K562 (cell line): Measurements from ENCODE around the gene AGAP1. TPM values are rescaled to one million over a fixed set of nuclear protein-coding genes. Genes with fewer than 3 reads are reported as not detected.

Source experiments
- ATAC-seq: fragments of 200-7000 bp; cut with Tn5 transposase; 3 replicates; pipeline ENCODE4 v1.9.1; 2020; ENCODE audit warnings: moderate library complexity
- BruUV-seq: library from RNA; stranded (reverse); fragments of 400-500 nt; replicated peaks from 2 replicates; lab custom pipeline; 2021; lab: Mats Ljungman, UMichigan
- CTCF ChIA-PET: fragments of 300-600 bp; formaldehyde crosslinking; extraction: SDS; loops from one replicate; lab custom pipeline; 2021; ENCODE audit warnings: low intra/inter-chr PET ratio; lab: Yijun Ruan, JAX
- POLR2A ChIA-PET: fragments of 300-600, 350-650 bp; sonication (Branson Sonifier 250); formaldehyde crosslinking; extraction: SDS; loops from one replicate; lab custom pipeline; 2021; ENCODE audit warnings: antibody characterized with exemption, inconsistent platforms; lab: Yijun Ruan, JAX
- DNase-seq, 4 experiments: peaks; one replicate each; pipeline versions ENCODE4 v3.0.0 to v3.0.0-alpha.2; 2011 to 2018; ENCODE audit warnings: low spot score in 3 of 4, mixed read lengths in 3 of 4; ENCODE audit errors: extremely low read depth in 1 of 4
- FAIRE-seq: peaks from 2 replicates; lab custom pipeline; 2011; peaks lifted over from hg19 to GRCh38; lab: Jason Lieb, UNC
- H2AFZ ChIP-seq: 2 replicates; pipeline ENCODE4 v1.6.0; 2011; ENCODE audit warnings: low read depth, low read length, control low read depth, inconsistent platforms
- H3K27ac ChIP-seq: fragments of 200-600 bp; 3 replicates; pipeline ENCODE4 v1.8.0; 2011; ENCODE audit warnings: low read depth, mild to moderate bottlenecking, control low read depth, inconsistent platforms, low read length, moderate library complexity, mixed read lengths; ENCODE audit errors: extremely low read depth
- H3K27me3 ChIP-seq, 2 experiments: fragments of 300-600 bp in 1 of 2; 2 replicates in 1 of 2; 3 replicates in 1 of 2; pipeline versions ENCODE4 v1.6.0 to v1.8.0; 2011; ENCODE audit warnings: inconsistent platforms in 2 of 2, low read length in 2 of 2, mild to moderate bottlenecking in 1 of 2, mixed read lengths in 1 of 2, moderate library complexity in 1 of 2; ENCODE audit not compliant: control insufficient read depth in 2 of 2, insufficient read depth in 2 of 2
- H3K36me3 ChIP-seq: fragments of 300-600 bp; 3 replicates; pipeline ENCODE4 v1.8.0; 2011; ENCODE audit warnings: mild to moderate bottlenecking, low read length, inconsistent platforms; ENCODE audit not compliant: control insufficient read depth, insufficient read depth
- H3K4me1 ChIP-seq, 2 experiments: fragments of 200-600 bp in 1 of 2; replicated peaks in 1 of 2; 2 replicates in 1 of 2; 3 replicates in 1 of 2; pipeline versions ENCODE4 v1.5.1 to v1.8.0; 2011; ENCODE audit warnings: inconsistent platforms in 2 of 2, low read length in 2 of 2, mild to moderate bottlenecking in 1 of 2, mixed read lengths in 1 of 2, moderate library complexity in 1 of 2; ENCODE audit not compliant: control insufficient read depth in 2 of 2, insufficient read depth in 2 of 2
- H3K4me2 ChIP-seq: 2 replicates; pipeline ENCODE4 v1.6.1; 2011; ENCODE audit warnings: low read length, control low read depth, inconsistent platforms, mixed read lengths; ENCODE audit not compliant: insufficient read depth
- H3K4me3 ChIP-seq: fragments of 200-600 bp; sonication (generic), shearing (Covaris generic); 2 replicates; pipeline ENCODE4 v1.5.1; 2016; ENCODE audit warnings: control low read depth, inconsistent platforms
- H3K79me2 ChIP-seq: fragments of 200-600 bp; 3 replicates; pipeline ENCODE4 v1.8.0; 2011; ENCODE audit warnings: low read length, inconsistent platforms; ENCODE audit not compliant: control insufficient read depth, insufficient read depth
- H3K9ac ChIP-seq, 2 experiments: 2 replicates each; pipeline versions ENCODE4 v1.6.0 to v1.6.1; 2011; ENCODE audit warnings: low read depth in 2 of 2, low read length in 2 of 2, control low read depth in 1 of 2, inconsistent platforms in 1 of 2, mild to moderate bottlenecking in 1 of 2, mixed read lengths in 1 of 2; ENCODE audit not compliant: insufficient read depth in 1 of 2
- H3K9me1 ChIP-seq: one replicate; pipeline ENCODE4 v1.6.0; 2011; ENCODE audit warnings: inconsistent platforms, mild to moderate bottlenecking, low read length, moderate library complexity; ENCODE audit not compliant: control insufficient read depth, insufficient read depth
- H3K9me3 ChIP-seq: replicated peaks from 2 replicates; pipeline ENCODE4 v1.5.1; 2011; ENCODE audit warnings: low read depth, low read length, inconsistent platforms; ENCODE audit not compliant: control insufficient read depth, insufficient read depth
- H4K20me1 ChIP-seq: replicated peaks from 2 replicates; pipeline ENCODE4 v1.6.1; 2011; ENCODE audit warnings: low read length, inconsistent platforms, mixed read lengths; ENCODE audit not compliant: control insufficient read depth, insufficient read depth
- TCF7L2 ChIP-seq: fragments of 150-350 bp; IDR thresholded peaks from 2 replicates; pipeline ENCODE4 v1.6.1; 2016; ENCODE audit warnings: low read depth, mild to moderate bottlenecking, low read length, moderate library complexity
- WGBS: fragments of 100-300 bp; shearing (Covaris generic); methylation state at CpG from one replicate; pipeline ENCODE4 v1.1.6; 2016; ENCODE audit warnings: low coverage, mixed read lengths; ENCODE audit not compliant: insufficient coverage; ENCODE audit errors: missing lambda C conversion rate; 5-methylcytosine and 5-hydroxymethylcytosine counted together
- in situ Hi-C: fragments of 300-500 bp; cut with MboI; formaldehyde crosslinking; loops from 4 replicates; pipeline ENCODE4 v1.15.0; 2018; ENCODE audit warnings: inconsistent platforms, mixed read lengths
- intact Hi-C: fragments of 100-400 bp; cut with micrococcal nuclease; formaldehyde crosslinking; loops from 2 replicates; pipeline ENCODE4 v1.14.2; 2022
- polyA plus RNA-seq, 8 experiments: library from polyadenylated mRNA; depleted of rRNA in 4 of 8; stranded (reverse) in 5 of 8; unstranded in 3 of 8; fragments of >200 nt; fragmentation: Nextera tagmentation in 2 of 8; fragmentation: Illumina TruSeq in 1 of 8; extraction: Ambion mirVana in 2 of 8; extraction: Trizol in 1 of 8; gene quantifications; 2 replicates each; pipeline versions ENCODE4 v1.2.1 to v1.2.3, GENCODE V29; 2011 to 2014; ENCODE audit warnings: inconsistent platforms in 1 of 8, missing spikeins in 1 of 8
- total RNA-seq, 7 experiments: library from RNA; depleted of rRNA in 6 of 7; stranded (reverse); fragments of >200 nt in 6 of 7; fragmentation: Illumina TruSeq in 2 of 7; extraction: Trizol in 2 of 7; gene quantifications; 2 replicates each; pipeline versions ENCODE4 v1.2.1 to v1.2.3, GENCODE V29; 2011 to 2021; ENCODE audit warnings: low replicate concordance in 1 of 7
- TF ChIP-seq, protein P1 (sequence below): fragments of 250-450 bp; sonication (Bioruptor Pico); IDR thresholded peaks from 2 replicates; pipeline ENCODE4 v1.9.0; 2021; ENCODE audit warnings: mild to moderate bottlenecking, inconsistent platforms
- TF ChIP-seq, protein P2 (sequence below): fragments of 250-450 bp; sonication (Bioruptor Pico); IDR thresholded peaks from 2 replicates; pipeline ENCODE4 v1.4.0; 2020
- TF ChIP-seq, protein P3 (sequence below): fragments of 450-650 bp; formaldehyde crosslinking; conservative IDR thresholded peaks from 2 replicates; pipeline ENCODE4 v1.4.0; 2022; ENCODE audit warnings: mild to moderate bottlenecking, missing genetic modification characterization

The AGAP1 gene
- total and polyA plus RNA-seq, 9 of the 15 experiments (the other 6 are each of a cell fraction or from before 2014, with no cell fraction given): 1.3 to 24.0 (median 10.6) TPM

DNA sequence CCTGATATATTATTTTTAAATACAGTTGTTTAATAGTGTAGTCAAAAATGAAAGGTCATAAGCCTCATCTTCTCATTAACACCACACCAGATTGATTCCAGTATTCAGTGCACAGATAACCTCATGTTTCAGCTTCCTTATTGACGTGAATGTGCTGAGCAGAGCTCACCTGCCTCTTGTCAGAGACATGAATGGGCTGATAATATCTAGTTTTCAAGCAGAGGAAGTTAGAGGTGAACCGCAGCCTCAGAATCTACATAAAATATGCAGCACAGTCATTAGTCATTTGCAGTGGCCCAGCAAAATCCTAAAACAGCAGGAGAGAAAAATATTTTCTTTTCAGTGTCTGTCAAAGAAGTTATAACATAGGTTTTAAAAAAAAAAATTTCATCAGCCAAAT lies 458.1 kb downstream of the AGAP1 start:
- intact Hi-C loops (no loop called here), in situ Hi-C loops (no loop called here)
- ChIA-PET CTCF (no interaction called here), POLR2A (no interaction called here)
- Histone ChIP-seq H3K27me3 (no peaks in the 10 kb centered on the region), H4K20me1 (no peaks in the 10 kb centered on the region), H3K27ac (no peak overlapping the region), H2AFZ (no peak overlapping the region), H3K9me1 (no peaks in the 10 kb centered on the region), H3K36me3 (no peaks in the 10 kb centered on the region), H3K9me3 (no peaks in the 10 kb centered on the region), H3K4me3 (no peak overlapping the region), H3K9ac (no peak overlapping the region), H3K4me2 (no peak overlapping the region), H3K4me1 (no peaks in the 10 kb centered on the region), H3K79me2 (no peaks in the 10 kb centered on the region)
- WGBS: 28% methylated on average over 2 of the region's 2 CpGs
- BruUV-seq: no TSS peak
- no peak for DNase-seq
- no peak for FAIRE-seq
- no peak for ATAC-seq
- no peak for TF ChIP-seq TCF7L2
- TF ChIP-seq, protein P1, sequence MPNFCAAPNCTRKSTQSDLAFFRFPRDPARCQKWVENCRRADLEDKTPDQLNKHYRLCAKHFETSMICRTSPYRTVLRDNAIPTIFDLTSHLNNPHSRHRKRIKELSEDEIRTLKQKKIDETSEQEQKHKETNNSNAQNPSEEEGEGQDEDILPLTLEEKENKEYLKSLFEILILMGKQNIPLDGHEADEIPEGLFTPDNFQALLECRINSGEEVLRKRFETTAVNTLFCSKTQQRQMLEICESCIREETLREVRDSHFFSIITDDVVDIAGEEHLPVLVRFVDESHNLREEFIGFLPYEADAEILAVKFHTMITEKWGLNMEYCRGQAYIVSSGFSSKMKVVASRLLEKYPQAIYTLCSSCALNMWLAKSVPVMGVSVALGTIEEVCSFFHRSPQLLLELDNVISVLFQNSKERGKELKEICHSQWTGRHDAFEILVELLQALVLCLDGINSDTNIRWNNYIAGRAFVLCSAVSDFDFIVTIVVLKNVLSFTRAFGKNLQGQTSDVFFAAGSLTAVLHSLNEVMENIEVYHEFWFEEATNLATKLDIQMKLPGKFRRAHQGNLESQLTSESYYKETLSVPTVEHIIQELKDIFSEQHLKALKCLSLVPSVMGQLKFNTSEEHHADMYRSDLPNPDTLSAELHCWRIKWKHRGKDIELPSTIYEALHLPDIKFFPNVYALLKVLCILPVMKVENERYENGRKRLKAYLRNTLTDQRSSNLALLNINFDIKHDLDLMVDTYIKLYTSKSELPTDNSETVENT: no peak
- TF ChIP-seq, protein P2, sequence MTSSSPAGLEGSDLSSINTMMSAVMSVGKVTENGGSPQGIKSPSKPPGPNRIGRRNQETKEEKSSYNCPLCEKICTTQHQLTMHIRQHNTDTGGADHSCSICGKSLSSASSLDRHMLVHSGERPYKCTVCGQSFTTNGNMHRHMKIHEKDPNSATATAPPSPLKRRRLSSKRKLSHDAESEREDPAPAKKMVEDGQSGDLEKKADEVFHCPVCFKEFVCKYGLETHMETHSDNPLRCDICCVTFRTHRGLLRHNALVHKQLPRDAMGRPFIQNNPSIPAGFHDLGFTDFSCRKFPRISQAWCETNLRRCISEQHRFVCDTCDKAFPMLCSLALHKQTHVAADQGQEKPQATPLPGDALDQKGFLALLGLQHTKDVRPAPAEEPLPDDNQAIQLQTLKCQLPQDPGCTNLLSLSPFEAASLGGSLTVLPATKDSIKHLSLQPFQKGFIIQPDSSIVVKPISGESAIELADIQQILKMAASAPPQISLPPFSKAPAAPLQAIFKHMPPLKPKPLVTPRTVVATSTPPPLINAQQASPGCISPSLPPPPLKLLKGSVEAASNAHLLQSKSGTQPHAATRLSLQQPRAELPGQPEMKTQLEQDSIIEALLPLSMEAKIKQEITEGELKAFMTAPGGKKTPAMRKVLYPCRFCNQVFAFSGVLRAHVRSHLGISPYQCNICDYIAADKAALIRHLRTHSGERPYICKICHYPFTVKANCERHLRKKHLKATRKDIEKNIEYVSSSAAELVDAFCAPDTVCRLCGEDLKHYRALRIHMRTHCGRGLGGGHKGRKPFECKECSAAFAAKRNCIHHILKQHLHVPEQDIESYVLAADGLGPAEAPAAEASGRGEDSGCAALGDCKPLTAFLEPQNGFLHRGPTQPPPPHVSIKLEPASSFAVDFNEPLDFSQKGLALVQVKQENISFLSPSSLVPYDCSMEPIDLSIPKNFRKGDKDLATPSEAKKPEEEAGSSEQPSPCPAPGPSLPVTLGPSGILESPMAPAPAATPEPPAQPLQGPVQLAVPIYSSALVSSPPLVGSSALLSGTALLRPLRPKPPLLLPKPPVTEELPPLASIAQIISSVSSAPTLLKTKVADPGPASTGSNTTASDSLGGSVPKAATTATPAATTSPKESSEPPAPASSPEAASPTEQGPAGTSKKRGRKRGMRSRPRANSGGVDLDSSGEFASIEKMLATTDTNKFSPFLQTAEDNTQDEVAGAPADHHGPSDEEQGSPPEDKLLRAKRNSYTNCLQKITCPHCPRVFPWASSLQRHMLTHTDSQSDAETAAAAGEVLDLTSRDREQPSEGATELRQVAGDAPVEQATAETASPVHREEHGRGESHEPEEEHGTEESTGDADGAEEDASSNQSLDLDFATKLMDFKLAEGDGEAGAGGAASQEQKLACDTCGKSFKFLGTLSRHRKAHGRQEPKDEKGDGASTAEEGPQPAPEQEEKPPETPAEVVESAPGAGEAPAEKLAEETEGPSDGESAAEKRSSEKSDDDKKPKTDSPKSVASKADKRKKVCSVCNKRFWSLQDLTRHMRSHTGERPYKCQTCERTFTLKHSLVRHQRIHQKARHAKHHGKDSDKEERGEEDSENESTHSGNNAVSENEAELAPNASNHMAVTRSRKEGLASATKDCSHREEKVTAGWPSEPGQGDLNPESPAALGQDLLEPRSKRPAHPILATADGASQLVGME (CRISPR knock-in tag): no peak
- TF ChIP-seq, protein P3, sequence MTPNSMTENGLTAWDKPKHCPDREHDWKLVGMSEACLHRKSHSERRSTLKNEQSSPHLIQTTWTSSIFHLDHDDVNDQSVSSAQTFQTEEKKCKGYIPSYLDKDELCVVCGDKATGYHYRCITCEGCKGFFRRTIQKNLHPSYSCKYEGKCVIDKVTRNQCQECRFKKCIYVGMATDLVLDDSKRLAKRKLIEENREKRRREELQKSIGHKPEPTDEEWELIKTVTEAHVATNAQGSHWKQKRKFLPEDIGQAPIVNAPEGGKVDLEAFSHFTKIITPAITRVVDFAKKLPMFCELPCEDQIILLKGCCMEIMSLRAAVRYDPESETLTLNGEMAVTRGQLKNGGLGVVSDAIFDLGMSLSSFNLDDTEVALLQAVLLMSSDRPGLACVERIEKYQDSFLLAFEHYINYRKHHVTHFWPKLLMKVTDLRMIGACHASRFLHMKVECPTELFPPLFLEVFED (CRISPR knock-in tag): no peak
- TF ChIP-seq, all 486 proteins: peak for 0
